Fibroblast of the aortic adventitia (primary cell): ENCODE results near the gene ZNF414. TPM values are rescaled to one million over a fixed set of nuclear protein-coding genes. Genes with fewer than 3 reads are reported as not detected.
A peak's percentile ranks its signal among the peaks of the same experiment; 100 is the strongest.

ENCODE experiments used
- DNase-seq: peaks from one replicate; pipeline ENCODE4 v3.0.0-alpha.2; 2010; ENCODE audit warnings: low read depth
- H3K4me3 ChIP-seq: 2 replicates; pipeline ENCODE4 v1.5.1; 2011; ENCODE audit warnings: low read depth, mild to moderate bottlenecking, control low read depth, low read length, moderate library complexity
- CTCF ChIP-seq: IDR thresholded peaks from 2 replicates; pipeline ENCODE4 v1.5.1; 2011; ENCODE audit warnings: mild to moderate bottlenecking, low read length, control low read depth, inconsistent platforms; ENCODE audit not compliant: insufficient read depth
- total RNA-seq: library from RNA; depleted of rRNA; stranded (reverse); fragments of >200 nt; gene quantifications from 2 replicates; pipeline ENCODE4 v1.2.3, GENCODE V29; 2012; ENCODE audit warnings: low replicate concordance

ZNF414 gene
- total RNA-seq, 1 donor, result 6.4 TPM

DNA sequence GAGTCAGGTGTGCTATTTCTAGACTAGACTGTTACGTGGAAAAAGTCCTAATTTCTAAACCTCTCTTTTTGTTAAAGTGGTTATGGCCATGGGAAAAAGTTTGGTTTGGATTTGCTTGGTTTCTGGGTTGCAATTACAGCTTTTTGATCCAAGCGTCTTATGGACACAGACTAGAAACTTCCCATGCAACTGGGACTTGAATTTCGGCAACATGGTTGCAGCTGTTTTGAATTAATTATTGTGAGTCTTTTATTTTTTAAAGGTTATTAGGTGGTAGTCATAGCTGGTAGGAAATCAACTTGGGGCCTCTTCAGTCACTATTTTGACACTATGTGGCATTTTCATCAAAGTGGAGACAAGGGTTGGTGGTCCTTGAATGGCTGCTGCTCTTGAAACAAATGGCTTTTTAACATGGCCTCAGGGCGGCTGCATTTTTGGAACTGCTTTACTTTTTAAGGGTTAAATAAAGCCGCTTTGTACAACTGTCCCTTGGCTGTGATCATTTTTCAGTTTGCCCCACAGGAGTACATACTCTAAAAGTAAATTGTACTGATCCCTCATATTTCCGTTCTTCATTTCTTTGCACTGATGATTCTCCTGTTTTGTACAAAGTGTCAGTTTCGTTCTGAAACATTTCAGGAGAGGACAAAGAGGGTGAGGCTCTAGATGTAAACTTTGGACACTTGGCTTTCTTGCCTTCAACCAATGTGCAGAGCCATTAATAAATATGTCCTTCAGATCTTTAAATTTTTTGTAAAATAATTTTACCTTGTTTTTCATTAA lies 53.3 kb downstream of the ZNF414 start:
- TF ChIP-seq CTCF, result no peak
- DNase-seq, result peak; percentile 35
- no peak overlapping the region for H3K4me3 ChIP-seq

Other genes starting within 250 kb of the ZNF414 start
- gene CD320, start 205.8 kb downstream of the ZNF414 start, total RNA-seq, result 40.1 and 66.0 TPM in 2 replicates
- 5.0 and 24.1 TPM in 2 replicates for gene NDUFA7, start 192.8 kb downstream of the ZNF414 start, total RNA-seq
- gene RPS28, start 192.7 kb downstream of the ZNF414 start, total RNA-seq, result 151 and 174 TPM in 2 replicates
- 0.09 and 0.16 TPM in 2 replicates for gene KANK3, start 170.9 kb downstream of the ZNF414 start, total RNA-seq
- 4.4 and 22.8 TPM in 2 replicates for gene ANGPTL4, start 150.0 kb downstream of the ZNF414 start, total RNA-seq
- 6.3 and 15.7 TPM in 2 replicates for gene RAB11B, start 123.8 kb downstream of the ZNF414 start, total RNA-seq
- gene MARCHF2, start 100.9 kb downstream of the ZNF414 start, total RNA-seq, result 11.1 and 68.2 TPM in 2 replicates
- gene HNRNPM, start 69.2 kb downstream of the ZNF414 start, total RNA-seq, result 41.8 and 53.6 TPM in 2 replicates
- not detected in 2 replicates for gene PRAM1, start 11.5 kb downstream of the ZNF414 start, total RNA-seq
- gene MYO1F, start 63.3 kb upstream of the ZNF414 start, total RNA-seq, result 0.09 and 0.41 TPM in 2 replicates
- 15.8 and 18.5 TPM in 2 replicates for gene ADAMTS10, start 96.5 kb upstream of the ZNF414 start, total RNA-seq
- gene NFILZ, start 116.5 kb upstream of the ZNF414 start, total RNA-seq, result not detected in 2 replicates
- gene ACTL9, start 184.6 kb upstream of the ZNF414 start, total RNA-seq, result not detected in 2 replicates
- not detected in 2 replicates for gene OR2Z1, start 207.5 kb upstream of the ZNF414 start, total RNA-seq